Heart left ventricle (tissue), 13 donors: ENCODE data around the gene GAK.

Experiments used
- POLR2A ChIP-seq, 2 donors: fragments of 450-650 bp; IDR thresholded peaks; one replicate each; pipeline ENCODE4 v1.6.1; 2017; ENCODE audit warnings: antibody characterized with exemption in 2 of 2, mild to moderate bottlenecking in 2 of 2, moderate library complexity in 2 of 2
- TF ChIP-seq, protein P1 (sequence below), 12 donors: fragments of 200-600 bp; sonication (generic) in 4 of 12; IDR thresholded peaks; one replicate each; pipeline versions ENCODE4 v1.5.0 to v1.8.0; 2018 to 2022; ENCODE audit warnings: antibody characterized with exemption in 12 of 12, mild to moderate bottlenecking in 5 of 12
- donor health status: ischemic (EF 13 %, LVEDD 7.1; RV severe dilation, severe dysfunction).
- donor health status: DM: no; HTN: yes; CAD: no.
- donor health status: DM: no; HTN: no; CAD: no.
- donor health status: ischemic (EF 25% LVEDD 6.9; RV normal size, moderate dysfunction).
- donor health status: ischemic (EF 25% LVEDD 5.7; RV mildly dilated, moderate dysfunction).
- donor health status: ischemic (EF 35%, LVEDD 5.7; RV mildly dilated, moderate dysfunction).
- donor health status: nonischemic (EF 11% LVEDD 7.7; RV severe dilation, severe dysfunction).
- donor health status: DM: yes; HTN: yes; CAD: no.
- donor health status: PGD.
- donor health status: ischemic (EF 29% LVEDD 5.4; RV normal size, mild dysfunction).
- donor health status: nonischemic (EF 23%, LVEDD 6.1; RV moderate dilation, normal function).

DNA sequence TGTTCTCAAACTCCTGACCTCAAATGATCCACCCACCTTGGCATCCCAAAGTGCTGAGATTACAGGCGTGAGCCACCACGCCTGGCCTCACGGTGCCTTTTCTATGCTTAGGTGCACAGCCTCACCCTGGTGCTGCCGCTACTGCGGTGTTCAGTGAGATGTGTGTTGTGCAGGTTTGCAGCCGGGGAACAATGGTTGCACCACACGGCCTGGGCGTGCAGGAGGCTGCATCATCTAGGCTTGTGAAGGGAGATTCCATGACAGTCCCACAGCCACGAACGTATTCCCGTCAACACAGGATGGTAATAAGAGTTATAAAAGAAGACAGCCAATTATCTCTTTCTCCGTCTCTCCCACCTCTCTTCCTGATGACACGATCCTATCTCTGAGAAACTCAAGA is 128.2 kb downstream of the GAK start:
- TF ChIP-seq, protein P1, sequence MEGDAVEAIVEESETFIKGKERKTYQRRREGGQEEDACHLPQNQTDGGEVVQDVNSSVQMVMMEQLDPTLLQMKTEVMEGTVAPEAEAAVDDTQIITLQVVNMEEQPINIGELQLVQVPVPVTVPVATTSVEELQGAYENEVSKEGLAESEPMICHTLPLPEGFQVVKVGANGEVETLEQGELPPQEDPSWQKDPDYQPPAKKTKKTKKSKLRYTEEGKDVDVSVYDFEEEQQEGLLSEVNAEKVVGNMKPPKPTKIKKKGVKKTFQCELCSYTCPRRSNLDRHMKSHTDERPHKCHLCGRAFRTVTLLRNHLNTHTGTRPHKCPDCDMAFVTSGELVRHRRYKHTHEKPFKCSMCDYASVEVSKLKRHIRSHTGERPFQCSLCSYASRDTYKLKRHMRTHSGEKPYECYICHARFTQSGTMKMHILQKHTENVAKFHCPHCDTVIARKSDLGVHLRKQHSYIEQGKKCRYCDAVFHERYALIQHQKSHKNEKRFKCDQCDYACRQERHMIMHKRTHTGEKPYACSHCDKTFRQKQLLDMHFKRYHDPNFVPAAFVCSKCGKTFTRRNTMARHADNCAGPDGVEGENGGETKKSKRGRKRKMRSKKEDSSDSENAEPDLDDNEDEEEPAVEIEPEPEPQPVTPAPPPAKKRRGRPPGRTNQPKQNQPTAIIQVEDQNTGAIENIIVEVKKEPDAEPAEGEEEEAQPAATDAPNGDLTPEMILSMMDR (IDR thresholded peaks at IDR 0.05): no peak
- no peak for TF ChIP-seq POLR2A (IDR thresholded peaks at IDR 0.05)
